OCI-LY7 (cell line): ENCODE results near the gene NOL6. TPM values are rescaled to one million over a fixed set of nuclear protein-coding genes. Genes with fewer than 3 reads are reported as not detected.
"Not testable (repeated sequence)": the region's sequence is repeated elsewhere in the genome, so short reads cannot be mapped to it uniquely, and the experiment has no call there.

Experiments used
- BruUV-seq: library from RNA; stranded (reverse); fragments of 400-500 nt; replicated peaks from 2 replicates; lab custom pipeline; 2021; lab: Mats Ljungman, UMichigan
- CTCF ChIA-PET: fragments of 300-600 bp; sonication (Branson Sonifier 250); formaldehyde crosslinking; loops from one replicate; lab custom pipeline; 2022; ENCODE audit warnings: antibody characterized with exemption; ENCODE audit not compliant: unreplicated experiment; lab: Charles Lee
- POLR2A ChIA-PET: fragments of 300-600 bp; sonication (Branson Sonifier 250); formaldehyde crosslinking; loops from one replicate; lab custom pipeline; 2022; ENCODE audit warnings: antibody characterized with exemption; lab: Charles Lee
- DNase-seq: peaks from one replicate; pipeline ENCODE4 v3.0.0-alpha.2; 2015; ENCODE audit warnings: low spot score
- H2AFZ ChIP-seq: fragments of 200-600 bp; sonication (generic), shearing (Covaris generic); 2 replicates; pipeline ENCODE4 v1.6.1; 2014; ENCODE audit warnings: mild to moderate bottlenecking, antibody characterized with exemption, low read length, moderate library complexity
- H3K27ac ChIP-seq: fragments of 200-600 bp; sonication (generic); 2 replicates; pipeline ENCODE4 v1.5.1; 2014; ENCODE audit warnings: mixed run types, low read depth, mild to moderate bottlenecking, moderate library complexity, low read length, inconsistent platforms; ENCODE audit not compliant: poor library complexity, severe bottlenecking
- H3K36me3 ChIP-seq: fragments of 200-600 bp; sonication (generic); 2 replicates; pipeline ENCODE4 v1.6.1; 2014; ENCODE audit warnings: mild to moderate bottlenecking, antibody characterized with exemption, low read length, moderate library complexity, mixed read lengths; ENCODE audit not compliant: insufficient read depth
- H3K4me1 ChIP-seq: fragments of 200-600 bp; sonication (generic); 2 replicates; pipeline ENCODE4 v1.5.1; 2014; ENCODE audit warnings: mild to moderate bottlenecking, low read length; ENCODE audit not compliant: insufficient read depth, poor library complexity, severe bottlenecking
- H3K4me2 ChIP-seq: fragments of 200-600 bp; sonication (generic); 2 replicates; pipeline ENCODE4 v1.6.1; 2014; ENCODE audit warnings: mild to moderate bottlenecking, low read length
- H3K4me3 ChIP-seq: fragments of 200-600 bp; sonication (generic); 2 replicates; pipeline ENCODE4 v1.5.1; 2014; ENCODE audit warnings: mild to moderate bottlenecking, low read depth, low read length; ENCODE audit not compliant: poor library complexity, severe bottlenecking
- H3K79me2 ChIP-seq: fragments of 200-600 bp; sonication (generic); 2 replicates; pipeline ENCODE4 v1.6.1; 2016; ENCODE audit warnings: low read depth, mild to moderate bottlenecking, low read length, moderate library complexity, mixed read lengths; ENCODE audit not compliant: insufficient read depth
- H3K9me2 ChIP-seq: fragments of 200-600 bp; sonication (generic); 2 replicates; pipeline ENCODE4 v1.6.1; 2016; ENCODE audit warnings: mild to moderate bottlenecking, low read length, mixed read lengths; ENCODE audit not compliant: insufficient read depth
- H3K9me3 ChIP-seq: fragments of 200-600 bp; sonication (generic); 2 replicates; pipeline ENCODE4 v1.6.1; 2014; ENCODE audit warnings: mild to moderate bottlenecking, mixed run types, low read length, mixed read lengths
- H4K20me1 ChIP-seq: fragments of 200-600 bp; sonication (generic); 2 replicates; pipeline ENCODE4 v1.6.1; 2014; ENCODE audit warnings: mild to moderate bottlenecking, antibody characterized with exemption, low read length, moderate library complexity, mixed read lengths; ENCODE audit not compliant: insufficient read depth
- CTCF ChIP-seq: fragments of 200-600 bp; sonication (generic); conservative IDR thresholded peaks from 2 replicates; pipeline ENCODE4 v1.5.1; 2014; ENCODE audit warnings: mild to moderate bottlenecking, antibody characterized with exemption, low read length, moderate library complexity, mixed read lengths
- EZH2phosphoT487 ChIP-seq: fragments of 200-600 bp; sonication (generic); IDR thresholded peaks from 2 replicates; pipeline ENCODE4 v1.6.1; 2018; ENCODE audit warnings: low read depth, borderline replicate concordance, mild to moderate bottlenecking, mixed run types, antibody characterized with exemption, low read length, moderate library complexity, mixed read lengths
- intact Hi-C: fragments of 100-400 bp; cut with micrococcal nuclease; formaldehyde crosslinking; loops from one replicate; pipeline ENCODE4 v1.10.0; 2022; ENCODE audit not compliant: unreplicated experiment
- total RNA-seq, 2 experiments: library from RNA; depleted of rRNA in 1 of 2; stranded (reverse); fragments of >200 nt in 1 of 2; shearing (Covaris generic) in 1 of 2; gene quantifications; 2 replicates each; pipeline ENCODE4 v1.2.3, GENCODE V29; 2014 to 2022

The NOL6 gene
- total RNA-seq, 2 experiments from 2014 or later, result 28.8 to 30.9 TPM

DNA sequence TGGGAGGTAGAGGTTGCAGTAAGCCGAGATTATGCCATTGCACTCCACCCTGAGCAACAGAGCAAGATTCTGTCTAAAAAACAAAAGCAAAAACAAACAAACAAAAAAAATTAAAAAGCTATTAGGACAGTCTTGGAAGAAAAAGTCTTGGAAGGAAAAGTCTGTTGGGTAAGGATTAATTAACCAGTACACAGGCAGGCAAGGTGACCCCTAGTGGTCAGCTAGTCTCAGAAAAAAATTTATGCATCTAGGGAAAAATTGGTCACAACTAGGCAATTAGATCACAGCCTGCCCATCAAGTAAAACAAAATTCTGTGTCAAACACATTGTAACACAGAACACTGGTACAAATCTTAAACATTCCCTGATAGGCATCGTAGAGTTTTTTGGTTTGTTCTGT lies 43.6 kb upstream of the NOL6 start:
- intact Hi-C loops, result loop anchor here (5.0 kb wide), 1 partner anchor 115 kb away; the partner anchor contains the start of gene AQP7
- no peaks in the 10 kb centered on the region for H3K4me1 ChIP-seq
- H3K9me2 ChIP-seq, result no peaks in the 10 kb centered on the region
- no peaks in the 10 kb centered on the region for H4K20me1 ChIP-seq
- no peaks in the 10 kb centered on the region for H3K79me2 ChIP-seq
- no peak overlapping the region for H3K4me2 ChIP-seq
- peak; percentile 33 for DNase-seq
- H3K36me3 ChIP-seq, result no peaks in the 10 kb centered on the region
- TF ChIP-seq EZH2phosphoT487, result no peak
- peak; percentile 82 for TF ChIP-seq CTCF
- POLR2A ChIA-PET, result no interaction called here
- no TSS peak for BruUV-seq
- no peak overlapping the region for H2AFZ ChIP-seq
- H3K9me3 ChIP-seq, result no peaks in the 10 kb centered on the region
- H3K27ac ChIP-seq, result no peak overlapping the region
- H3K4me3 ChIP-seq, result no peak overlapping the region
- CTCF ChIA-PET, result no interaction called here

- H3K4me2 ChIP-seq, H3K79me2 ChIP-seq, H3K4me3 ChIP-seq, H3K9me3 ChIP-seq, CTCF ChIA-PET, H3K9me2 ChIP-seq, H3K4me1 ChIP-seq, H3K27ac ChIP-seq, DNase-seq, H4K20me1 ChIP-seq, BruUV-seq, H3K36me3 ChIP-seq, H2AFZ ChIP-seq, POLR2A ChIA-PET: not testable (repeated sequence)
- intact Hi-C loops, result loop anchor here (5.0 kb wide), 1 partner anchor 114 kb away; the partner anchor contains the start of gene AQP7
Measured at GRCh38 chr9:33516397-33516796, 42.7 kb upstream of the NOL6 start.

GRCh38 chr9:33515342-33515995 lies 41.7 kb upstream of the NOL6 start:
- CTCF ChIA-PET, H4K20me1 ChIP-seq, POLR2A ChIA-PET, BruUV-seq, H3K36me3 ChIP-seq, H3K79me2 ChIP-seq, H3K4me1 ChIP-seq, H3K4me2 ChIP-seq, H3K9me3 ChIP-seq, H3K9me2 ChIP-seq, DNase-seq, H3K27ac ChIP-seq, H2AFZ ChIP-seq, H3K4me3 ChIP-seq: not testable (repeated sequence)
- intact Hi-C loops, result loop anchor here (5.0 kb wide), 1 partner anchor 113 kb away; the partner anchor contains the start of gene AQP7

DNA sequence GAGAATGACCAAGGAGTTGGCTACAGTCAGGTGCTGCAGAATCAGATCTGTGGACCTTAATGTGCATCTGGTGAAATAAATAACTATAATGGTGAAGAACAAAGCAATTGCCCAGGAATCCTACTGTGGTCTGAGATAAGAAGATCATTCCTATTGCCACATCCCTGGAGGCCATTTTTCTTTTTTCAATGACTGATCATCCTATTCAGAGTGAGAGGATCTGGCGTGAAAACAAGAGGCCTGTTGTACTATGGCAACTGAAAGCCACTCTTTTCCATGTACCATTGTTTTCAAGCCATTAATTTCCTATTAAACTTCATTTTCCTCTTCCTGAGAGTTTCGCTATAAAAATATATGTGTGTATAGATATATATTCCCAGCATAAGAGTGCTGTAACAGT lies 38.8 kb upstream of the NOL6 start:
- H3K36me3 ChIP-seq, H2AFZ ChIP-seq, H4K20me1 ChIP-seq, intact Hi-C loops, H3K79me2 ChIP-seq, H3K9me2 ChIP-seq, H3K4me1 ChIP-seq, H3K4me3 ChIP-seq, CTCF ChIA-PET, H3K9me3 ChIP-seq, DNase-seq, H3K4me2 ChIP-seq, POLR2A ChIA-PET, BruUV-seq, H3K27ac ChIP-seq: not testable (repeated sequence)

GRCh38 chr9:33511184-33511517 lies 37.4 kb upstream of the NOL6 start:
- H2AFZ ChIP-seq, H3K4me3 ChIP-seq, H3K4me2 ChIP-seq, CTCF ChIA-PET, H3K9me2 ChIP-seq, H3K79me2 ChIP-seq, H3K36me3 ChIP-seq, H4K20me1 ChIP-seq, POLR2A ChIA-PET, H3K9me3 ChIP-seq, H3K27ac ChIP-seq, intact Hi-C loops, BruUV-seq, DNase-seq, H3K4me1 ChIP-seq: not testable (repeated sequence)
